SKM-1 treated with dmso at 0.1 percent for 144 hours (cell line): ENCODE data around the gene AGL.
"Not testable (repeated sequence)": the region's sequence is repeated elsewhere in the genome, so short reads cannot be mapped to it uniquely, and the experiment has no call there.

Source experiments
- DNase-seq: peaks from one replicate; lab custom pipeline; 2025; ENCODE audit not compliant: unreplicated experiment; lab: John Stamatoyannopoulos, UW

AGL gene

GRCh38 chr1:99850459-99851291, 514 bp downstream of the AGL start:
- DNase-seq, result no peak

GRCh38 chr1:99851850-99852454, 1.8 kb downstream of the AGL start:
- no peak for DNase-seq

GRCh38 chr1:99852648-99853047, 2.5 kb downstream of the AGL start:
- no peak for DNase-seq

GRCh38 chr1:99855914-99856450, 5.8 kb downstream of the AGL start:
- DNase-seq, result no peak

- not testable (repeated sequence) for DNase-seq
Measured at GRCh38 chr1:99857041-99857440, 6.9 kb downstream of the AGL start.

GRCh38 chr1:99858286-99858685, 8.1 kb downstream of the AGL start:
- DNase-seq, result no peak

GRCh38 chr1:99858881-99859280, 8.7 kb downstream of the AGL start:
- DNase-seq, result no peak

- no peak for DNase-seq
Measured at GRCh38 chr1:99860703-99861102, 10.5 kb downstream of the AGL start.

GRCh38 chr1:99867682-99868081, 17.5 kb downstream of the AGL start:
- no peak for DNase-seq

- DNase-seq, result no peak
Measured at GRCh38 chr1:99869304-99869703, 19.1 kb downstream of the AGL start.

GRCh38 chr1:99869723-99870122, 19.6 kb downstream of the AGL start:
- DNase-seq, result no peak

GRCh38 chr1:99872063-99872462, 21.9 kb downstream of the AGL start:
- no peak for DNase-seq

- no peak for DNase-seq
Measured at GRCh38 chr1:99877568-99877967, 27.4 kb downstream of the AGL start.

GRCh38 chr1:99886179-99886578, 36.0 kb downstream of the AGL start:
- no peak for DNase-seq

- DNase-seq, result no peak
Measured at GRCh38 chr1:99886841-99887240, 36.7 kb downstream of the AGL start.

- DNase-seq, result no peak
Measured at GRCh38 chr1:99887890-99888289, 37.7 kb downstream of the AGL start.

- DNase-seq, result no peak
Measured at GRCh38 chr1:99891997-99892396, 41.8 kb downstream of the AGL start.

- not testable (repeated sequence) for DNase-seq
Measured at GRCh38 chr1:99903278-99903677, 53.1 kb downstream of the AGL start.

- DNase-seq, result no peak
Measured at GRCh38 chr1:99906535-99906934, 56.4 kb downstream of the AGL start.

GRCh38 chr1:99917214-99917613, 67.1 kb downstream of the AGL start:
- no peak for DNase-seq

- no peak for DNase-seq
Measured at GRCh38 chr1:99919220-99919619, 69.1 kb downstream of the AGL start.

- DNase-seq, result no peak
Measured at GRCh38 chr1:99934801-99935200, 84.6 kb downstream of the AGL start.
